IPS-18a (cell line): ENCODE data around the gene ITPR2.
A peak's percentile ranks its signal among the peaks of the same experiment; 100 is the strongest.
"Not testable (repeated sequence)": the region's sequence is repeated elsewhere in the genome, so short reads cannot be mapped to it uniquely, and the experiment has no call there.

ENCODE experiments used
- H3K27ac ChIP-seq: one replicate; pipeline ENCODE4 v1.5.1; 2013; ENCODE audit warnings: low read length
- H3K27me3 ChIP-seq: one replicate; pipeline ENCODE4 v1.6.1; 2013; ENCODE audit warnings: mild to moderate bottlenecking, low read length; ENCODE audit not compliant: control insufficient read depth, insufficient read depth
- H3K36me3 ChIP-seq: one replicate; pipeline ENCODE4 v1.6.1; 2013; ENCODE audit warnings: low read depth, low read length; ENCODE audit not compliant: control insufficient read depth
- H3K4me1 ChIP-seq: one replicate; pipeline ENCODE4 v1.6.1; 2013; ENCODE audit warnings: low read depth, low read length; ENCODE audit not compliant: control insufficient read depth
- H3K4me3 ChIP-seq: one replicate; pipeline ENCODE4 v1.5.1; 2013; ENCODE audit warnings: low read length
- H3K9ac ChIP-seq: one replicate; pipeline ENCODE4 v1.6.1; 2013; ENCODE audit warnings: mild to moderate bottlenecking, low read length, moderate library complexity
- H3K9me3 ChIP-seq: one replicate; pipeline ENCODE4 v1.6.1; 2013; ENCODE audit warnings: low read depth, low read length; ENCODE audit not compliant: control insufficient read depth

The ITPR2 gene

GRCh38 chr12:26686408-26686807, 146.6 kb downstream of the ITPR2 start:
- no peaks in the 10 kb centered on the region for H3K36me3 ChIP-seq
- H3K4me3 ChIP-seq: no peak overlapping the region
- no peak overlapping the region for H3K27ac ChIP-seq
- H3K4me1 ChIP-seq: peaks cover 13% of the 10 kb centered on the region
- H3K27me3 ChIP-seq: no peaks in the 10 kb centered on the region
- peaks cover 6% of the 10 kb centered on the region for H3K9me3 ChIP-seq
- no peak overlapping the region for H3K9ac ChIP-seq

GRCh38 chr12:26684101-26684500, 148.9 kb downstream of the ITPR2 start:
- Histone ChIP-seq H3K9me3 (peaks cover 6% of the 10 kb centered on the region), H3K27ac (no peak overlapping the region), H3K9ac (no peak overlapping the region), H3K4me3 (no peak overlapping the region), H3K27me3 (no peaks in the 10 kb centered on the region), H3K4me1 (peaks cover 10% of the 10 kb centered on the region), H3K36me3 (no peaks in the 10 kb centered on the region)

- Histone ChIP-seq H3K9me3 (peaks cover 6% of the 10 kb centered on the region), H3K4me1 (peaks cover 17% of the 10 kb centered on the region), H3K36me3 (no peaks in the 10 kb centered on the region), H3K27ac (no peak overlapping the region), H3K4me3 (no peak overlapping the region), H3K9ac (no peak overlapping the region), H3K27me3 (no peaks in the 10 kb centered on the region)
These were observed 149.6 kb downstream of the ITPR2 start for GRCh38 chr12:26683443-26683842.

- Histone ChIP-seq H3K27me3 (no peaks in the 10 kb centered on the region), H3K4me3 (no peak overlapping the region), H3K27ac (peak overlapping the region; percentile 35), H3K9me3 (peaks cover 6% of the 10 kb centered on the region), H3K9ac (no peak overlapping the region), H3K4me1 (peaks cover 24% of the 10 kb centered on the region), H3K36me3 (no peaks in the 10 kb centered on the region)
These were observed 152.1 kb downstream of the ITPR2 start for GRCh38 chr12:26680727-26681455.

GRCh38 chr12:26678697-26679660, 154.0 kb downstream of the ITPR2 start:
- H3K9me3 ChIP-seq: peaks cover 6% of the 10 kb centered on the region
- peak overlapping the region; percentile 15 for H3K9ac ChIP-seq
- no peaks in the 10 kb centered on the region for H3K36me3 ChIP-seq
- peaks cover 24% of the 10 kb centered on the region for H3K4me1 ChIP-seq
- peak overlapping the region; percentile 35 for H3K4me3 ChIP-seq
- H3K27me3 ChIP-seq: no peaks in the 10 kb centered on the region
- H3K27ac ChIP-seq: peak overlapping the region; percentile 76

GRCh38 chr12:26671487-26671886, 161.5 kb downstream of the ITPR2 start:
- not testable (repeated sequence) for H3K9me3 ChIP-seq, H3K27ac ChIP-seq, H3K9ac ChIP-seq, H3K4me3 ChIP-seq, H3K36me3 ChIP-seq, H3K27me3 ChIP-seq
- peaks cover 10% of the 10 kb centered on the region for H3K4me1 ChIP-seq

- H3K27ac ChIP-seq: no peak overlapping the region
- H3K9me3 ChIP-seq: no peaks in the 10 kb centered on the region
- no peaks in the 10 kb centered on the region for H3K36me3 ChIP-seq
- H3K27me3 ChIP-seq: no peaks in the 10 kb centered on the region
- H3K4me1 ChIP-seq: peaks cover 18% of the 10 kb centered on the region
- no peak overlapping the region for H3K9ac ChIP-seq
- H3K4me3 ChIP-seq: no peak overlapping the region
These were observed 164.1 kb downstream of the ITPR2 start for GRCh38 chr12:26668847-26669246.

- Histone ChIP-seq H3K27me3 (no peaks in the 10 kb centered on the region), H3K36me3 (peaks cover 2% of the 10 kb centered on the region), H3K27ac (no peak overlapping the region), H3K4me1 (peaks cover 22% of the 10 kb centered on the region), H3K9me3 (no peaks in the 10 kb centered on the region), H3K9ac (no peak overlapping the region), H3K4me3 (no peak overlapping the region)
These were observed 164.8 kb downstream of the ITPR2 start for GRCh38 chr12:26668230-26668629.

- H3K27me3 ChIP-seq: no peaks in the 10 kb centered on the region
- H3K27ac ChIP-seq: no peak overlapping the region
- H3K4me3 ChIP-seq: no peak overlapping the region
- peaks cover 4% of the 10 kb centered on the region for H3K36me3 ChIP-seq
- H3K9ac ChIP-seq: no peak overlapping the region
- no peaks in the 10 kb centered on the region for H3K9me3 ChIP-seq
- peaks cover 22% of the 10 kb centered on the region for H3K4me1 ChIP-seq
These were observed 166.7 kb downstream of the ITPR2 start for GRCh38 chr12:26666286-26666685.

GRCh38 chr12:26661399-26661798, 171.6 kb downstream of the ITPR2 start:
- Histone ChIP-seq H3K4me1 (peaks cover 11% of the 10 kb centered on the region), H3K27me3 (no peaks in the 10 kb centered on the region), H3K9ac (no peak overlapping the region), H3K27ac (no peak overlapping the region), H3K9me3 (no peaks in the 10 kb centered on the region), H3K36me3 (peaks cover 12% of the 10 kb centered on the region), H3K4me3 (no peak overlapping the region)

- Histone ChIP-seq H3K9ac (no peak overlapping the region), H3K27ac (no peak overlapping the region), H3K36me3 (peaks cover 16% of the 10 kb centered on the region), H3K27me3 (no peaks in the 10 kb centered on the region), H3K9me3 (no peaks in the 10 kb centered on the region), H3K4me1 (peaks cover 10% of the 10 kb centered on the region), H3K4me3 (no peak overlapping the region)
These were observed 173.1 kb downstream of the ITPR2 start for GRCh38 chr12:26659930-26660329.
